LNCAP (cell line): ENCODE data around the gene ABCC4.

Experiments used
- TF ChIP-seq, protein P1 (sequence below): fragments of 450-650 bp; IDR thresholded peaks from 2 replicates; pipeline ENCODE4 v1.5.1; 2017; ENCODE audit warnings: mild to moderate bottlenecking

Gene ABCC4

DNA sequence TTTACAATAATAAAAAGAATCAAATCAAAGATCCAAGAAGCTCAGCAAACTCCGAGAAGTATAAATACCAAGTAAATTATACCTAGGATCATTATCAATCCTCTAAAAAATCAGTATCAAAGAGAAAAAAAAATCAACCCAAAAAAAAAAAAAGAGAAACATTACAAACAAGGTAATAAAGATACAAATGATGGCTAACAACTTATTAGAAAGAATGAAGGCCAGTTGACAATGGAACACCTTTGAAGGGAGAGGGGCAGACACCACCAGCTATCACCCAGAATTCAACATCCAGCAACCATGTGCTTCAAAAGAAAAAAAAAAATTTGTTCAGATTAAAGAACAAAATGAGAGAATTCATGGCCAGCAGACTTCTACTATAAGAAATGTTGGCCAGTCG is 77.2 kb downstream of the ABCC4 start:
- TF ChIP-seq, protein P1, sequence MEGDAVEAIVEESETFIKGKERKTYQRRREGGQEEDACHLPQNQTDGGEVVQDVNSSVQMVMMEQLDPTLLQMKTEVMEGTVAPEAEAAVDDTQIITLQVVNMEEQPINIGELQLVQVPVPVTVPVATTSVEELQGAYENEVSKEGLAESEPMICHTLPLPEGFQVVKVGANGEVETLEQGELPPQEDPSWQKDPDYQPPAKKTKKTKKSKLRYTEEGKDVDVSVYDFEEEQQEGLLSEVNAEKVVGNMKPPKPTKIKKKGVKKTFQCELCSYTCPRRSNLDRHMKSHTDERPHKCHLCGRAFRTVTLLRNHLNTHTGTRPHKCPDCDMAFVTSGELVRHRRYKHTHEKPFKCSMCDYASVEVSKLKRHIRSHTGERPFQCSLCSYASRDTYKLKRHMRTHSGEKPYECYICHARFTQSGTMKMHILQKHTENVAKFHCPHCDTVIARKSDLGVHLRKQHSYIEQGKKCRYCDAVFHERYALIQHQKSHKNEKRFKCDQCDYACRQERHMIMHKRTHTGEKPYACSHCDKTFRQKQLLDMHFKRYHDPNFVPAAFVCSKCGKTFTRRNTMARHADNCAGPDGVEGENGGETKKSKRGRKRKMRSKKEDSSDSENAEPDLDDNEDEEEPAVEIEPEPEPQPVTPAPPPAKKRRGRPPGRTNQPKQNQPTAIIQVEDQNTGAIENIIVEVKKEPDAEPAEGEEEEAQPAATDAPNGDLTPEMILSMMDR, result no peak

- TF ChIP-seq, protein P1, result no peak
These were observed 78.6 kb downstream of the ABCC4 start for GRCh38 chr13:95222733-95223018.

- TF ChIP-seq, protein P1, result no peak
These were observed 79.1 kb downstream of the ABCC4 start for GRCh38 chr13:95221971-95222732.

- TF ChIP-seq, protein P1, result no peak
These were observed 80.6 kb downstream of the ABCC4 start for GRCh38 chr13:95220611-95221010.

- TF ChIP-seq, protein P1, result no peak
These were observed 83.1 kb downstream of the ABCC4 start for GRCh38 chr13:95217920-95218830.

- TF ChIP-seq, protein P1, result no peak
These were observed 85.1 kb downstream of the ABCC4 start for GRCh38 chr13:95216182-95216581.

- TF ChIP-seq, protein P1, result no peak
These were observed 88.0 kb downstream of the ABCC4 start for GRCh38 chr13:95212983-95213850.
